H1 (cell line): ENCODE data around the gene RAPGEF1. TPM values are rescaled to one million over a fixed set of nuclear protein-coding genes. Genes with fewer than 3 reads are reported as not detected.
A peak's percentile ranks its signal among the peaks of the same experiment; 100 is the strongest.

Experiments used
- CTCF ChIA-PET: fragments of 300-600 bp; sonication (Branson Sonifier 250); formaldehyde crosslinking; loops from one replicate; lab custom pipeline; 2021; ENCODE audit not compliant: partially characterized antibody; lab: Charles Lee
- POLR2A ChIA-PET: fragments of 300-600 bp; sonication (Branson Sonifier 250); formaldehyde crosslinking; loops from one replicate; lab custom pipeline; 2021; ENCODE audit warnings: inconsistent platforms; ENCODE audit not compliant: partially characterized antibody; lab: Charles Lee
- DNase-seq, 2 experiments: peaks; one replicate each; pipeline versions ENCODE4 v3.0.0 to v3.0.0-alpha.2; 2010 to 2022; ENCODE audit warnings: low spot score in 2 of 2, low read depth in 1 of 2, mixed read lengths in 1 of 2
- FAIRE-seq: peaks from 2 replicates; lab custom pipeline; 2011; peaks lifted over from hg19 to GRCh38; lab: Jason Lieb, UNC
- H2AFZ ChIP-seq: 2 replicates; pipeline ENCODE4 v1.8.1; 2012; ENCODE audit warnings: low read length, inconsistent platforms
- H2AK5ac ChIP-seq: 2 replicates; pipeline ENCODE4 v1.6.1; 2013; ENCODE audit warnings: low read depth, low read length
- H2BK120ac ChIP-seq: replicated peaks from 2 replicates; pipeline ENCODE3; 2013; ENCODE audit warnings: low read depth, low read length, inconsistent platforms
- H2BK12ac ChIP-seq: 2 replicates; pipeline ENCODE4 v1.6.1; 2013; ENCODE audit warnings: low read depth, low read length
- H2BK15ac ChIP-seq: 2 replicates; pipeline ENCODE4 v1.6.1; 2013; ENCODE audit warnings: low read length
- H2BK20ac ChIP-seq: 2 replicates; pipeline ENCODE4 v1.6.1; 2013; ENCODE audit warnings: low read length
- H2BK5ac ChIP-seq: 2 replicates; pipeline ENCODE4 v1.6.1; 2013; ENCODE audit warnings: low read depth, low read length
- H3K14ac ChIP-seq: 2 replicates; pipeline ENCODE4 v1.6.1; 2013; ENCODE audit warnings: inconsistent platforms; ENCODE audit not compliant: insufficient read length
- H3K18ac ChIP-seq: 2 replicates; pipeline ENCODE4 v1.6.1; 2013; ENCODE audit warnings: low read length; ENCODE audit errors: extremely low read depth
- H3K23ac ChIP-seq: 2 replicates; pipeline ENCODE4 v1.6.1; 2013; ENCODE audit warnings: inconsistent platforms; ENCODE audit not compliant: insufficient read length
- H3K23me2 ChIP-seq: 2 replicates; pipeline ENCODE4 v1.6.1; 2013; ENCODE audit warnings: low read depth, low read length
- H3K27ac ChIP-seq: 2 replicates; pipeline ENCODE4 v1.6.1; 2011; ENCODE audit warnings: low read depth, low read length, inconsistent platforms
- H3K27me3 ChIP-seq, 4 experiments: replicated peaks in 1 of 4; 1 replicate in 1 of 4; 2 replicates in 3 of 4; pipeline versions ENCODE4 v1.6.1 to v1.8.1; 2011 to 2013; ENCODE audit warnings: low read length in 3 of 4, mild to moderate bottlenecking in 3 of 4, inconsistent platforms in 2 of 4, mixed read lengths in 2 of 4, moderate library complexity in 1 of 4; ENCODE audit not compliant: control insufficient read depth in 3 of 4, insufficient read depth in 3 of 4; ENCODE audit errors: extremely low read depth in 1 of 4
- H3K36me3 ChIP-seq, 4 experiments: 2 replicates each; pipeline versions ENCODE4 v1.6.1 to v1.8.1; 2011 to 2013; ENCODE audit warnings: mild to moderate bottlenecking in 4 of 4, low read length in 3 of 4, moderate library complexity in 2 of 4, control low read depth in 1 of 4, inconsistent platforms in 1 of 4; ENCODE audit not compliant: insufficient read depth in 4 of 4, control insufficient read depth in 2 of 4
- H3K4ac ChIP-seq: replicated peaks from 2 replicates; pipeline ENCODE3; 2013; ENCODE audit warnings: low read length, low read depth, mixed read lengths, inconsistent platforms; ENCODE audit not compliant: insufficient read length
- H3K4me1 ChIP-seq, 4 experiments: replicated peaks in 1 of 4; 1 replicate in 1 of 4; 2 replicates in 3 of 4; pipeline versions ENCODE4 v1.6.1 to v1.8.1; 2011 to 2013; ENCODE audit warnings: low read length in 3 of 4, inconsistent platforms in 2 of 4, mixed read lengths in 1 of 4; ENCODE audit not compliant: insufficient read depth in 4 of 4, control insufficient read depth in 3 of 4
- H3K4me2 ChIP-seq, 2 experiments: 2 replicates each; pipeline versions ENCODE4 v1.6.1 to v1.8.1; 2011 to 2013; ENCODE audit warnings: low read depth in 2 of 2, low read length in 2 of 2, control low read depth in 1 of 2, inconsistent platforms in 1 of 2, mild to moderate bottlenecking in 1 of 2; ENCODE audit not compliant: insufficient read depth in 1 of 2
- H3K4me3 ChIP-seq, 4 experiments: fragments of 200-600, 300-600 bp in 1 of 4; sonication (generic), shearing (Covaris generic), sonication (Bioruptor Twin) in 1 of 4; 2 replicates each; pipeline versions ENCODE4 v1.5.1 to v1.8.1; 2011 to 2016; ENCODE audit warnings: low read length in 4 of 4, low read depth in 3 of 4, control low read depth in 2 of 4, inconsistent platforms in 2 of 4, mild to moderate bottlenecking in 2 of 4, mixed read lengths in 1 of 4, moderate library complexity in 1 of 4; ENCODE audit not compliant: insufficient read depth in 2 of 4; ENCODE audit errors: extremely low read depth in 1 of 4
- H3K56ac ChIP-seq: replicated peaks from 2 replicates; pipeline ENCODE3; 2013; ENCODE audit warnings: low read depth, mild to moderate bottlenecking, mixed read lengths, low read length, inconsistent platforms; ENCODE audit not compliant: insufficient read length
- H3K79me1 ChIP-seq: 2 replicates; pipeline ENCODE4 v1.6.1; 2013; ENCODE audit warnings: low read depth, low read length, control low read depth
- H3K79me2 ChIP-seq, 2 experiments: 2 replicates each; pipeline versions ENCODE4 v1.6.1 to v1.8.1; 2012 to 2013; ENCODE audit warnings: low read length in 2 of 2, mild to moderate bottlenecking in 2 of 2, inconsistent platforms in 1 of 2; ENCODE audit not compliant: insufficient read depth in 2 of 2, control insufficient read depth in 1 of 2
- H3K9ac ChIP-seq, 4 experiments: replicated peaks in 1 of 4; 1 replicate in 1 of 4; 2 replicates in 3 of 4; pipeline versions ENCODE4 v1.6.1 to v1.8.1; 2011 to 2013; ENCODE audit warnings: low read depth in 3 of 4, low read length in 3 of 4, control low read depth in 2 of 4, mild to moderate bottlenecking in 2 of 4, moderate library complexity in 2 of 4, inconsistent platforms in 1 of 4; ENCODE audit errors: extremely low read depth in 1 of 4
- H3K9me3 ChIP-seq, 2 experiments: 2 replicates each; pipeline versions ENCODE4 v1.6.1 to v1.8.1; 2012 to 2013; ENCODE audit warnings: mild to moderate bottlenecking in 2 of 2, moderate library complexity in 2 of 2, control low read depth in 1 of 2, inconsistent platforms in 1 of 2, low read depth in 1 of 2, low read length in 1 of 2, mixed read lengths in 1 of 2; ENCODE audit not compliant: insufficient read depth in 2 of 2
- H4K20me1 ChIP-seq, 2 experiments: replicated peaks in 1 of 2; 2 replicates each; pipeline versions ENCODE3 to v1.8.1; 2011 to 2013; ENCODE audit warnings: inconsistent platforms in 2 of 2, low read length in 2 of 2, mild to moderate bottlenecking in 1 of 2; ENCODE audit not compliant: insufficient read depth in 2 of 2, control insufficient read depth in 1 of 2
- H4K5ac ChIP-seq: 2 replicates; pipeline ENCODE4 v1.6.1; 2013; ENCODE audit warnings: low read length, low read depth, mixed read lengths, inconsistent platforms; ENCODE audit not compliant: insufficient read length
- H4K8ac ChIP-seq: 2 replicates; pipeline ENCODE4 v1.8.0; 2013; ENCODE audit warnings: mild to moderate bottlenecking, moderate library complexity, low read length, inconsistent platforms; ENCODE audit not compliant: insufficient read depth; ENCODE audit errors: extremely low read depth
- H4K91ac ChIP-seq: replicated peaks from 2 replicates; pipeline ENCODE3; 2013; ENCODE audit warnings: low read length, mixed read lengths, inconsistent platforms; ENCODE audit not compliant: insufficient read length
- CTCF ChIP-seq, 3 experiments: IDR thresholded peaks; 1 replicate in 2 of 3; 2 replicates in 1 of 3; pipeline versions ENCODE4 v1.5.1 to v1.6.1; 2011; ENCODE audit warnings: low read length in 3 of 3, mild to moderate bottlenecking in 3 of 3, inconsistent platforms in 2 of 3, low read depth in 1 of 3, moderate library complexity in 1 of 3; ENCODE audit not compliant: insufficient read depth in 1 of 3; ENCODE audit errors: control extremely low read depth in 1 of 3
- POLR2AphosphoS5 ChIP-seq: IDR thresholded peaks from 2 replicates; pipeline ENCODE4 v1.6.1; 2011; ENCODE audit warnings: low read depth, low read length
- RAD21 ChIP-seq, 2 experiments: IDR thresholded peaks in 1 of 2; conservative IDR thresholded peaks in 1 of 2; 2 replicates each; pipeline ENCODE4 v1.6.1; 2011; ENCODE audit warnings: low read depth in 2 of 2, low read length in 2 of 2, improper control_type of control experiment in 1 of 2, inconsistent platforms in 1 of 2, mild to moderate bottlenecking in 1 of 2, moderate library complexity in 1 of 2
- SP4 ChIP-seq: IDR thresholded peaks from 2 replicates; pipeline ENCODE4 v1.6.1; 2012; ENCODE audit warnings: low read length, inconsistent platforms
- WGBS, 2 experiments: shearing (Covaris generic) in 1 of 2; methylation state at CpG; one replicate each; pipeline versions ENCODE4 v1.1.6 to v1.1.7; 2013 to 2015; ENCODE audit warnings: low lambda C conversion rate in 2 of 2, mixed read lengths in 2 of 2, inconsistent platforms in 1 of 2, low coverage in 1 of 2, missing lambda C conversion rate in 1 of 2; ENCODE audit not compliant: insufficient replicate concordance in 2 of 2, insufficient coverage in 1 of 2, insufficient read length in 1 of 2; ENCODE audit errors: extremely low coverage in 1 of 2, missing lambda C conversion rate in 1 of 2; 5-methylcytosine and 5-hydroxymethylcytosine counted together
- polyA plus RNA-seq, 7 experiments: library from polyadenylated mRNA; depleted of rRNA in 3 of 7; stranded (reverse) in 5 of 7; unstranded in 2 of 7; fragments of >200 nt in 5 of 7; fragments of 200-250 nt in 2 of 7; gene quantifications; 1 replicate in 5 of 7; 2 replicates in 1 of 7; 4 replicates in 1 of 7; pipeline versions ENCODE4 v1.2.1 to v1.2.3, GENCODE V29; 2011 to 2013; ENCODE audit warnings: missing spikeins in 2 of 7, mixed read lengths in 2 of 7
- total RNA-seq: library from RNA; stranded (reverse); fragmentation: NEBNext Ultra II Directional; extraction: Animal tissue kit (Norgen Biotek cat#: 25700); gene quantifications from 2 replicates; pipeline ENCODE4 v1.2.1, GENCODE V29; 2021

RAPGEF1 gene
- total and polyA plus RNA-seq, 2 of the 8 experiments (the other 6 are each of a cell fraction or from before 2014, with no cell fraction given), result 29.7 to 78.9 TPM

DNA sequence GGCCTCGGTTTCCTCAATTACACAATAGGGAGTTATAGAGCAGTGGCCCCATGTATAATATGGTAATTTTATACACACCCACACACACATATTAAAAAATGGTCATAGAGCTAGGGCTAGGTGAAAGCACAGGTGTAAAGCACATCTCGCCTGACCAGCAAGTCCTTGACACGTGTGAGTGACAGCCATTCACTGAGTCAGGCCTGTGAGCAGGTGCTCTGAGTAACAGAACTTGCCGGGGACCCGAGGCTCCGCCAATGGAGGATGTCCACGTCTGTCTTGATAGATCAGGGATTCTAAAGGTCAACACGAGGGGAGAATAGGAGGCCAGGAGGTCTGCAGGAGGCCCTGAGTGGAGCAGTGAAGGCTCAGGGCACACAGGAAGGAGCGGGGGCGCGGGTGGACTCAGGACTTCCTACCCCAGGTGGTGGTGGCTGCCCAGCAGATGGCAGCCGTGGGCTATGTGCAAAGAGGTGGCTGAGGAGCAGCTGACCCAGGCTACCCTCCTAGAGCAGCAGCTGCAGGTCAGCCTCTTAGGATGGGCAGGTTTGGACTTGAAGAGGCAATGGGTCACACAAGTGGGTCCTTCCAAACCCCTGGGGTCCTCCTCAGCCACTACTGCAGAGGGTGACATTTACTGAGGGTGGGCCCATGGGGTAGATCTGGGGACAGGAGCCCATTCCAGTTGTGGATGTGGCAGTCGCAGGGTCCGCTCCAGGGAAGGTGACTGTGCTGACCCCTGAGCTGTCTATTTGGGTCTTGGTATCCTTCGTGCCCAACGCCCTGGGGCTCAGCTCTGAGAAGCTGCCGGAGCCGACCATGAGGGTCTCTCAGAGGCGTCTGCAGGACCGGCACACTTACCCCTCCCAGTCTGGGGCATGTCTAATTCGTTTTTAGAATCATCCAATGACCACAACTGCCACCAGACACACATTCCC is 148.7 kb downstream of the RAPGEF1 start:
- Histone ChIP-seq H2AFZ (no peak overlapping the region), H2BK120ac (no peak overlapping the region), H2BK20ac (no peak overlapping the region), H3K27me3 (no peaks in the 10 kb centered on the region), H4K8ac (no peak overlapping the region; the same call in 1 of the 2 replicates), H4K20me1 (peaks cover 0 to 5% of the 10 kb centered on the region in 2 experiments), H3K23ac (no peak overlapping the region), H3K9me3 (no peaks in the 10 kb centered on the region), H3K4me1 (no peaks in the 10 kb centered on the region), H3K4me2 (no peak overlapping the region), H3K4ac (no peak overlapping the region), H3K27ac (no peak overlapping the region), H2BK15ac (no peak overlapping the region), H2BK5ac (no peak overlapping the region), H2BK12ac (no peak overlapping the region), H3K36me3 (peaks cover 3 to 5% (median 5%) of the 10 kb centered on the region in 4 experiments; a peak in 7 of 8 replicates), H2AK5ac (no peak overlapping the region), H4K91ac (no peak overlapping the region), H3K79me1 (no peaks in the 10 kb centered on the region), H4K5ac (no peak overlapping the region), H3K56ac (no peak overlapping the region), H3K9ac (no peak overlapping the region), H3K18ac (no peak overlapping the region), H3K4me3 (no peak overlapping the region), H3K79me2 (no peaks in the 10 kb centered on the region), H3K23me2 (no peaks in the 10 kb centered on the region), H3K14ac (no peak overlapping the region)
- 79% methylated on average over 21 of the region's 21 CpGs; no CpG with 5 or more reads in 1 of the 2 experiments for WGBS, 2 experiments
- ChIA-PET CTCF (interaction anchor here (0.7 to 5.8 kb wide), 36 partner anchors 10 to 169 kb away, joined by 3 to 82 read pairs (median 4); partner anchors contain the start of gene RAPGEF1), POLR2A (interaction anchor here (1.2 to 1.3 kb wide), 3 partner anchors 18 to 164 kb away, joined by 3 read pairs; partner anchors contain the start of gene PRRT1B)
- FAIRE-seq (no peak), DNase-seq (peak; percentile 49 to 77)
- TF ChIP-seq POLR2AphosphoS5, result peak; percentile 57; the same call in 1 of the 2 replicates
- peak; percentile 93 to 95 for TF ChIP-seq RAD21 (IDR thresholded peaks at IDR 0.05 in 1 of 2, conservative IDR thresholded peaks at IDR 0.05 in 1 of 2; ENCODE audit: low read depth in 2 of 2, low read length in 2 of 2)
- TF ChIP-seq SP4, result no peak
- TF ChIP-seq CTCF (IDR thresholded peaks at IDR 0.05; ENCODE audit: control extremely low read depth in 1 of 3, insufficient read depth in 1 of 3, low read depth in 1 of 3, low read length in 3 of 3), result peak in 2 of 3 experiments; percentile 92 to 98; a peak in 3 of 4 replicates
